Right lobe of liver (tissue), 4 donors: ENCODE data around the gene GFRAL.

ENCODE experiments used
- CTCF ChIP-seq, 4 donors: fragments of 200-600 bp in 3 of 4; fragments of 450-650 bp in 1 of 4; IDR thresholded peaks; one replicate each; pipeline versions ENCODE4 v1.5.1 to v1.8.0; 2016 to 2022; ENCODE audit warnings: antibody characterized with exemption in 4 of 4, mild to moderate bottlenecking in 2 of 4
- POLR2A ChIP-seq: fragments of 450-650 bp; IDR thresholded peaks from one replicate; pipeline ENCODE4 v1.6.1; 2017; ENCODE audit warnings: antibody characterized with exemption, mild to moderate bottlenecking
- donor health status: DM: no; HTN: no; CAD: no.
- donor health status: DM: no; HTN: no; CAD: no.
- donor health status: DM: no; HTN: yes; CAD: no.

GRCh38 chr6:55304747-55305146, 22.5 kb upstream of the GFRAL start:
- TF ChIP-seq CTCF (IDR thresholded peaks at IDR 0.05) (no peak), POLR2A (no peak)
